Activated T-cell treated with anti-CD3 and anti-CD28 coated beads, Interleukin-2, amount 50 U/mL, for 24 hours (primary cell): ENCODE data around the gene EHMT1.
"Not testable (repeated sequence)": the region's sequence is repeated elsewhere in the genome, so short reads cannot be mapped to it uniquely, and the experiment has no call there.

Source experiments
- DNase-seq: peaks from one replicate; pipeline ENCODE4 v3.0.0-alpha.2; 2020
- H3K27ac Mint-ChIP-seq: 2 replicates; pipeline ENCODE4 v1.8.0; 2020; ENCODE audit warnings: mild to moderate bottlenecking, mixed read lengths
- H3K27me3 Mint-ChIP-seq: 2 replicates; pipeline ENCODE4 v1.8.0; 2020; ENCODE audit warnings: mixed read lengths
- H3K36me3 Mint-ChIP-seq: 2 replicates; pipeline ENCODE4 v1.8.0; 2020; ENCODE audit warnings: low read depth, mixed read lengths
- H3K4me1 Mint-ChIP-seq: 2 replicates; pipeline ENCODE4 v1.8.0; 2020; ENCODE audit warnings: low read depth, mixed read lengths
- H3K4me3 Mint-ChIP-seq: 2 replicates; pipeline ENCODE4 v1.8.0; 2020; ENCODE audit warnings: mild to moderate bottlenecking, moderate library complexity, mixed read lengths
- H3K9me3 Mint-ChIP-seq: 2 replicates; pipeline ENCODE4 v1.8.0; 2020; ENCODE audit warnings: mixed read lengths

EHMT1 gene

DNA sequence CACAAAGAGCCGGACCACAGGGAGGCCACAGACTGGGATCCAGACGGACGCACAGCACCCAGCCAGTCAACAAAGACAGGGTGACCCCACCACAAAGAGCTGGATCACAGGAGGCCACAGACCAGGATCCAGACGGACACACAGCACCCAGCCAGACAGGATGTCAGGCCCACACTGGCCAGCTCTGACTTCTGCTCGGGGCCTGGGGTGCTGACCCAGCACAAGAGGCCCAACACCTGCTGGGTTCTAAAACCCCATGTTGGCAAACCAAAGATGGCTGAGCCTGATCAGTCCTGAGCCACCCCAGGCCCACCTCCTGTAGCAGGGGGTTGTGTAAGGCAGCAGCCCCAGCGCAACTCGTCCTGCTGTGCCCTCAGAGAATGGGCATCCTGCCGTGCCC is 34.8 kb upstream of the EHMT1 start:
- H3K27me3 Mint-ChIP-seq = no peaks in the 10 kb centered on the region
- H3K4me1 Mint-ChIP-seq = peaks cover 22% of the 10 kb centered on the region
- H3K36me3 Mint-ChIP-seq = peaks cover 91% of the 10 kb centered on the region
- no peaks in the 10 kb centered on the region for H3K9me3 Mint-ChIP-seq
- DNase-seq = no peak
- no peak overlapping the region for H3K4me3 Mint-ChIP-seq
- H3K27ac Mint-ChIP-seq = peak overlapping the region; percentile 40

DNA sequence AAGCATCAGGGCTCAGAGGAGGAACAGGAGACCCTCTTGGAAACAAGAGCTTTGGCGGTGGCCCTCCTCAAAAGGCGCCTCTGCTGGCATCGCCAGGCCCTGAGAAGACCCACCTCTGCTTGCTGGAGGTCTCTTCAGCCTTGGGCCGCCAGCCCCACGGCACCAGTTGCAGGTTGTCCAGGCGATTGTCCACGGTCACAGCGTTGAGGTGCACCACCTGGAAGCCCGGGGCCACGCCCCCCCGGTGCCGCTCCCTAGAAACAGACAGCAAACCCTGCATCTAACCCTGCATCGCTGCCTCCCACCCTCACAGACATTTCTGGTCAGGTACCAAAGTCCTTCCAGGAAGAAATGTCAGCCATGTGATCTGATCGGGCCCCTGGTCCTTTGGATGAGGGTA is 32.0 kb upstream of the EHMT1 start:
- Mint-ChIP-seq H3K4me3 (no peak overlapping the region), H3K27me3 (no peaks in the 10 kb centered on the region), H3K27ac (no peak overlapping the region), H3K4me1 (peaks cover 24% of the 10 kb centered on the region), H3K9me3 (no peaks in the 10 kb centered on the region), H3K36me3 (peaks cover 80% of the 10 kb centered on the region)
- DNase-seq = no peak

DNA sequence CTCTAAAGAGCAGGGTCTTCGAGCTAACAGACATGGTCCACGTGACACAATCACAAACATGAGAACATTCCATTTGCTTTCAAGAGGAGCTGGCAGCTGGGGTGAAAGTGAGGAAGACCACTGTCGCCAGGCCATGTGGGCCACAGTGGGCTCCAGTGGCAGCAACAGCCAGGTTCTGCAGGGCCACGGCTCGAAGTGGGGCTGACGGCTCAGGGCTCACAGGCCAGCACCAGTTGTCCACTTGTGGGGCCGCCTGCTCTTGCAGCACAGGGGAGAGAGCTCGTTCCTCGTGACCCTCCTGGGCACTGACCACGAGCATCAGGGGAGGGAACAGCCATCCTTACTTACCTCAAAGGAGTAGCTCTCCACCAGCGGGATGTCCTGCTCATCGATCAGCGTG is 30.5 kb upstream of the EHMT1 start:
- Mint-ChIP-seq H3K27ac (no peak overlapping the region), H3K27me3 (no peaks in the 10 kb centered on the region), H3K36me3 (peaks cover 65% of the 10 kb centered on the region)

DNA sequence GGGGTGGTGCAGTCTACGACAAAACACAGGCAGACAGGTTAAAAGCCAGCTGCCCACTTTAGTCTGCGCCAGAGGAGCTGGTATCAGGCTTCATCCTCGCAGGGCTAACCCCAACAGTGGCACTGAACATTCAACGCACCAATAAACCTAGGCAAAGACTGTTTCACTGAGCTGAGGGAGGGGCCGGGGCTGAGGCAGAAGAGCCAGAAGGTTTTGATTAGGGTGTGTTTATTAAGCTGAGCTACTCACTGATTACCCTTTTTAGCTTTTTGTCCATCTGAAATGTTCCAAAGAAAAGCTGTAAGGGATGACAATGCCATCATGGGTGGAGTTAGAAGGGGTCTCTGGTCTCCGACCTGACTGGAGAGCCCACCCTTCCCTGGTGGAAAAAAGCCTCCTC is 29.9 kb upstream of the EHMT1 start:
- peak overlapping the region; percentile 89 for H3K4me3 Mint-ChIP-seq
- peaks cover 59% of the 10 kb centered on the region for H3K36me3 Mint-ChIP-seq
- H3K27me3 Mint-ChIP-seq = no peaks in the 10 kb centered on the region
- peaks cover 24% of the 10 kb centered on the region for H3K4me1 Mint-ChIP-seq
- H3K27ac Mint-ChIP-seq = peak overlapping the region; percentile 86
- no peaks in the 10 kb centered on the region for H3K9me3 Mint-ChIP-seq
- DNase-seq = no peak

More for the DNA sequence above, 30.5 kb upstream of the EHMT1 start:
- Mint-ChIP-seq H3K9me3 (no peaks in the 10 kb centered on the region), H3K4me1 (peaks cover 24% of the 10 kb centered on the region), H3K4me3 (peak overlapping the region; percentile 89)
- no peak for DNase-seq

DNA sequence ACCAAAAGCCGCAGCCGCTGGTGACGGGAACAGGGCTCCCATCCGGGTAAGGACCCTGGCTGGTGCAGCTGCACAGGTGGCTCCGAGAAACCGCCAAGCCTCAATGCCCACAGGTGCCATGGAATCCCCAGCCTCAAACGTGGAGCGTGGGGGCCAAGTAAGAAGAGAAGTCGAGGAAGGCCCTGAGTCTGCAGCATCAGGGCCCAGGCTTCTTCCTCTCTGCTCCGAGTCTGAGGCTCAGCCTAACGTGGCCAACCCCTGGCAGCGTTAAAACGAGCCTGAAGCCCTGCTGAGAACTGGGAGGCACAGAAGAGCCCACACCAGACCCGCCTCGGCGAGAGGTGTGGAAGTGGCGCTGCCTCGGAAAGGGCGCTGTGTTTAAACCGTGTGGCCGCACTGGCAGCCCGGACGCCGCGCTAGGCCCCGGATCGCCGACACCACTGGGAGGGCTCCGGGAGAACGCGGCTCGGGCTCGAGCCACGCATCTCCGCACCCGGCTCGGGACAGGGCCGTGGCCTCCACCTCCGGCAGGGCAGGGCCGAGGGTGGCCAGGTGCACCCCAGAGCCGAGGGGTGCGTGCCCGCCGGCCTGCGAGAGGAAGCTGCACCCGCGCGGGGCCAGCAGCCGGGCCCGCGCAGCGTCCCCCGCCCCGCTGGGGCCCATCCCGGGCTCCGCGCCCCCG is 29.2 kb upstream of the EHMT1 start:
- peak; percentile 58 for DNase-seq
- Mint-ChIP-seq H3K27ac (peak overlapping the region; percentile 86), H3K36me3 (peaks cover 52% of the 10 kb centered on the region), H3K27me3 (no peaks in the 10 kb centered on the region), H3K4me3 (peak overlapping the region; percentile 89), H3K9me3 (no peaks in the 10 kb centered on the region), H3K4me1 (peaks cover 24% of the 10 kb centered on the region)

DNA sequence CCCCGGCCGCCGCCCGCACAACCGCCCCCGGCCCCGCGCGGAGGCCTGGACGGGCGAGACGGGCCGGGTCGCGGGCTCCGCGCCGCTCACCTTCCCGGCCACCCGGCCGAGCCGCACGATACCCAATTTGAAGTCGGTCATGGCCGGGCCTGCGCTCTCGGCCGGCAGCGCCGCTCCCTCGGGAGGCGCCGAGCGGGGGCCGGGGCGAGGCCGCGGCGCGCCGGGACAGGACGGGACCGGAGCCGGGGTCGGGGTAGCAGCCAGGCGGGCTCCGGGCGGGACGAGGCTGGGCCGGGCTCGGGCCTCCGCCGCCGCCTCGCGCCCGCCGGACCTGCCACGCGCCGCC is 28.7 kb upstream of the EHMT1 start:
- DNase-seq = no peak
- no peaks in the 10 kb centered on the region for H3K9me3 Mint-ChIP-seq
- H3K4me1 Mint-ChIP-seq = peaks cover 24% of the 10 kb centered on the region
- no peak overlapping the region for H3K4me3 Mint-ChIP-seq
- peaks cover 47% of the 10 kb centered on the region for H3K36me3 Mint-ChIP-seq
- no peak overlapping the region for H3K27ac Mint-ChIP-seq
- H3K27me3 Mint-ChIP-seq = no peaks in the 10 kb centered on the region

DNA sequence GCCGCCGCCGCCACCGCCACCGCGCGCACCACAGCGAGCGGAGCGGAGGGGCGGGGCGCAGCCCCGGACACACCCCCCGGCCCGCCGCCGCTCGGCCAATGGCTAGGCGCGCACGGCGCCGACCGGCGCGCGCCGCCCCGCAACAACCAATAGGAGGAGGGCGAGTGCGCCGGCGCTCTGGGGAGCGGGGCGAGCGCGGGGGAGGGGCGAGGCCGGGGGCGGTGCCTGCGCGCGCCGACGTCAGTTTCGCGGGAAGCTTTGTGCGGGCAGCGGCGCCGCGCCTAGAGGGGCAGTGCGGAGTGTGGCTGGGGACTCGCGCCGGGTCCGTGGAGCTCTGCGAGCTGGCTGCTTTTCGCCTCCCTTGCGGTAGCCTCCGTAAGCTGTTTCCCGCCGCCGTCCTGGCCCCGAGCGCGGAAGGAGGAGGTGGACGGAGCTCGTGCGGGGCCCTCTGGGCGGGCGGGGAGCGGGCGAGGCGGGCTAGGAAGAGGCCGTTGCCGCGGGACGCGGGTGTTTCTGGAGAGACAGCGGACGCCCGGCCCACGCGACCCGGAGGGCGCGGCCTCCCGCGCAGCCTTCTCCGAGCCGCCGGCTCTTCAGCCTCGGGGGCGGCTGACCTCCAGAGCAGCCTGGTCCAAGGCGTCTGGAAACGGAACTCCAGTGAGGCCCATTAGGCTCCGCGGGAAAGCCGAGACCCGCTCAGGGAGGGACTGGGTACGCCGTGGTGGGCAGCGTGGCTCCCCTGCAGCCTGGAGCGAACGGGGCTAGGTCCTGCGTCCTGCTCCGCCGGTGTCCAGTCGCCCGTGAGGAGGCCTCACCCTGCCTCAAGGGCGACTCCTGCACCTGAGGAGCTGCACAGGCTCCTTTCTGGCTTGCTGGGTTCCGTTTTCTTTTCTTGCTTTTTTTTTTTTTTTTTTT is 28.1 kb upstream of the EHMT1 start, which contains the start of gene ZMYND19:
ZMYND19 (minus strand) TSS at position 44 of the 915 bp plus-strand sequence. CDS start 249 bp downstream, outside the sequence.
- Mint-ChIP-seq H3K36me3 (peaks cover 41% of the 10 kb centered on the region), H3K4me3 (peak within 1 kb of the TSS; percentile 99), H3K4me1 (peaks cover 24% of the 10 kb centered on the region), H3K9me3 (no peaks in the 10 kb centered on the region), H3K27ac (peak within 1 kb of the TSS; percentile 98), H3K27me3 (no peaks in the 10 kb centered on the region)
- DNase-seq = peak; percentile 95

DNA sequence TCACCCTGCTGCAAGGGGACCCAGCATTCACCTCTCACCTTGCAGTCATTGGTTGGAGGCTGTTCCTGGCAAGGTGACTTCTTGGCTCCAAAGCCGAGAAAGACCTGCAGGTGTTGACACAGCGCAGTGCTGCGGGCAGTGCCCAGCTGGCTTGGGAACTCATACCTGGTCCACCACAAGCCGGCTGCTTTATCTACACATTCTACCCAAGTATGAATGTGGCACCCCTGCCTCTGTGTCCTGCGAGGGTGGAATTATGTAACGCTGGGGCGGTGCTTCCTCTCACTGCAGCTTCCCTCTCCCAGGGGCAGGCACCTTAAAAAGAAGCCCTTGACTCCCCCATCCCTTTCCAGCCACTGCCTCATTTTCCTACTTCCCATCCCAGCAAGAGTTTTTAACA is 26.0 kb upstream of the EHMT1 start:
- Mint-ChIP-seq H3K4me1 (peaks cover 18% of the 10 kb centered on the region), H3K36me3 (peaks cover 20% of the 10 kb centered on the region), H3K27me3 (no peaks in the 10 kb centered on the region), H3K9me3 (no peaks in the 10 kb centered on the region), H3K4me3 (peak overlapping the region; percentile 43), H3K27ac (no peak overlapping the region)
- no peak for DNase-seq

DNA sequence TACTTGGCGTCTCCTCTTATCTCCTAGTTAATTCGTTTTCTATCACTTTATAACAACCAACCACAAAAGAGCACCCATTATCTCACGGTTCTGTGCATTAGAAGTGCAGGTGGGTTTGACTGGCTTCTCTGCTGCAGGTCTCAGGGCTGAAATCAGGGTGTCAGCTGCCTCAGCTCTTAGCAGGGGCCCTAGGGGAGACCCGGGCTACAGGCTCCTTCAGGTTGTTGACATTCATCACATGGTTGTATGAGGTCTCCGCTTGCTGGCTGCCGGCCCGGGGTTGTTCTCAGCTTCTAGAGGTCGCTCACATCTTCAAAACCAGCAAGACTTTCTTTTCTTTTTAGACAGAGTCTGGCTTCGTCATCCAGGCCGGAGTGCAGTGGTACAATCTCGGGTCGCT is 25.6 kb upstream of the EHMT1 start:
- Mint-ChIP-seq H3K4me3 (no peak overlapping the region), H3K27ac (no peak overlapping the region), H3K36me3 (peaks cover 16% of the 10 kb centered on the region), H3K4me1 (peaks cover 14% of the 10 kb centered on the region), H3K27me3 (no peaks in the 10 kb centered on the region), H3K9me3 (no peaks in the 10 kb centered on the region)
- DNase-seq = no peak

DNA sequence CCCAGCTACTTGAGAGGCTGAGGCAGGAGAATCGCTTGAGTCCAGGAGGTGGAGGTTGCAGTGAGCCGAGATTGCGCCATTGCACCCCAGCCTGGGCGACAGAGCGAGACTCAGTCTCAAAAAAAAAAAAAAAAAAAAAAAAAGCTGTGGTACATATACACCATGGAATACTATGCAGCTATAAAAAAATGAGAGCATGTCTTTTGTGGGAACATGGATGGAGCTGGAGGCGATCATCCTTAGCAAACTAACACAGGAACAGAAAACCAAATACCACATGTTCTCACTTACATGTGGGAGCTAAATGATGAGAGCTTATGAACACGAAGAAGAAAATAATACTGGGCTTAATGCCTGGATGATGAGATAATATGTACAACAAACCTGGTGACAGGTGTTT is 22.2 kb upstream of the EHMT1 start:
- not testable (repeated sequence) for DNase-seq, H3K27ac Mint-ChIP-seq, H3K27me3 Mint-ChIP-seq, H3K4me3 Mint-ChIP-seq, H3K9me3 Mint-ChIP-seq, H3K36me3 Mint-ChIP-seq, H3K4me1 Mint-ChIP-seq

DNA sequence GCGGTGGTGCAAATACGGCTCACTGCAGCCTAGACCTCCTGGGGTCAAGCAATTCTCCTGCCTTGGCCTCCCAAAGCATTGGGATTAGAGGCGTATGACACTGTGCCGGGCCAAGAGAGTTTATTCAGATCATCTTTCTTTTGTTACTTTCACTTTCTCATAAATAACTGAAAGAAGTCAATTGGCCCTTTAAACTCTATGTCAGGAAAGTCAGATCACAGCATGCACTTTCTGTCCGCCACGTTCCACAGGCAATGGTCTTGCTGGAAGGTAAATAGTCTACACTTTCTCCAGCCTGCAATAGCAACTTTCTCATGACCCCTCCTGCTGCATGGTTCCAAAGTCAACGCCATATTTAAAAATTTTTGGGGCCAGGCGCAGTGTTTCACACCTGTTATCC is 19.9 kb upstream of the EHMT1 start:
- Mint-ChIP-seq H3K9me3 (no peaks in the 10 kb centered on the region), H3K4me1 (peaks cover 7% of the 10 kb centered on the region), H3K4me3 (no peak overlapping the region), H3K27ac (no peak overlapping the region), H3K27me3 (no peaks in the 10 kb centered on the region), H3K36me3 (no peaks in the 10 kb centered on the region)
- no peak for DNase-seq

DNA sequence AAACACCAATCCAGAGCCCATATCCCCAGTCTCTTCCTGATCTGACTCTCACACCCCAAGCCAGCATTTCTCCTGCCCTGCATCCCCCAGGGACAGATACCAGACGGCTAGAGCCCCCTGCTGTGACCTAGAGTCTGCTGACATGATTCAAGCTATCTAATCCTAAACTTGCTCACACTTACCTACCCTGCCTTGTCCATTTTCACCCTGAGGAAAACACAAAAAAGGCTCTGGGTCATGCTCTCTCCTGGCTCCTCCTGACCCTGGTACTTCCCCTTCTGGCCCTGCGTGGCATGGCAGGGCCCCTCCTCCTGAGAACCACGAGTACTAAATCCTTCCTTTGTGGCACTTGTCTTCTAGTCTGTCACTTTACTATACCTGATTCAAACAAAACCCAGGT is 16.1 kb upstream of the EHMT1 start:
- H3K4me3 Mint-ChIP-seq = no peak overlapping the region
- no peak for DNase-seq

DNA sequence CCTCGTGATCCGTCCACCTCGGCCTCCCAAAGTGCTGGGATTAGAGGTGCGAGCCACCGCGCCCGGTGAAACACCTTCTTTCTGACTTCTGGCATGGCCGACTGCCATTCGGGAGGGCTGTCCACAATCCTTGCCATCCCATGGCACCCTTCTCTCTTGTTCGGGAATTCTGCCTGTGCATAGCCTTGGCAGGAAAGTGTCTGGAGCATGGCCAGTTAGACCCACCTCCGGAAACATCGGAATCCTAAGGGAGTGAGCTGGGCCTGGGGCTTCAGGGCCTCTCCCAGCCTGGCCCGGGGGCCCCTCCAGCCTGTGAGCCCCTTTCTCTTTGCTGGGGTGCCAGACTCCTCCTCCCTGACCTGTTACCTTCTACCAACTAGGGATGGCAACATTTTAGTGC is 14.9 kb upstream of the EHMT1 start:
- no peaks in the 10 kb centered on the region for H3K9me3 Mint-ChIP-seq
- no peaks in the 10 kb centered on the region for H3K27me3 Mint-ChIP-seq
- H3K4me3 Mint-ChIP-seq = peak overlapping the region; percentile 54
- H3K4me1 Mint-ChIP-seq = peaks cover 27% of the 10 kb centered on the region
- peaks cover 3% of the 10 kb centered on the region for H3K36me3 Mint-ChIP-seq
- no peak for DNase-seq
- H3K27ac Mint-ChIP-seq = peak overlapping the region; percentile 50

More for the DNA sequence above, 16.1 kb upstream of the EHMT1 start:
- H3K9me3 Mint-ChIP-seq = no peaks in the 10 kb centered on the region
- H3K36me3 Mint-ChIP-seq = peaks cover 3% of the 10 kb centered on the region
- H3K4me1 Mint-ChIP-seq = peaks cover 21% of the 10 kb centered on the region
- no peaks in the 10 kb centered on the region for H3K27me3 Mint-ChIP-seq
- no peak overlapping the region for H3K27ac Mint-ChIP-seq

DNA sequence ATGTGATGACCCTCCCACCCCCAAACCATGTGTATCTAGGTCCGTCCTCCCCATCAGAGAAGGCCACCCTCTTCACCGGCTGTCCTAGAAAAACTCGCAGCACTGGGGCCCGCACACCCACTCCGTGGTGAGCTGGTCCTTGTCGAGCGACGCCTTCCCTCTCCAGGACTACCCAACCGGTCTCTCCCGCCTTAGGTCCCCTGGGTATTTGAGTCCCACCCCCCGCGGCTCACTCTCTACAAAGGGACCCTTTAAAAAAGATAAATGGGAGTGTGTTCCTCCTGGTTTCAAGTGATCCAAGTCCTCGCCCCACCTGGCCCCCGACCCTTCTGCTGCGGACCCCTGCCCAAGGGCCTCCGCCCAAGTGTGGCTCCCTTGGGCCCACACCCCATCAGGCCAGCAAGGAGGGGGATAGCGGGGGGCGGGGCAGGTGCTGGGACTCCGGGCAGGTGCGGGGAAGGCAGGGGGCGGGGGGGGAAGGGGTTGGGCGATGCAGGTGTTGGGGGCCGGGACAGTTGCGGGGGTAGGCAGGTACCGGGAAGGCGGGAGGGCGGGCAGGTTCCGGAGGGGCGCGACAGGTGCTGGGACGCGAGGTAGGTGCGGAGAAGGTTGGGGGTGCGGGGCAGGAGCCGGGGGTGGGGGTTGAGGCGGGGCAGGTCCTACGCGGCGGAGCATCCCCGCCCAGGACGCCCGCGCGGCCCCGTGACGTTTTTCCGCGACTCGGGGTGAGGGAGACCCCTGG is 14.3 kb upstream of the EHMT1 start:
- Mint-ChIP-seq H3K27ac (peak overlapping the region; percentile 50), H3K36me3 (peaks cover 3% of the 10 kb centered on the region), H3K4me1 (peaks cover 27% of the 10 kb centered on the region), H3K4me3 (peak overlapping the region; percentile 54), H3K9me3 (no peaks in the 10 kb centered on the region), H3K27me3 (no peaks in the 10 kb centered on the region)
- no peak for DNase-seq
